ENCODE results near the gene FAM3C. TPM values are rescaled to one million over a fixed set of nuclear protein-coding genes. Genes with fewer than 3 reads are reported as not detected.

Gene FAM3C
- total and polyA plus RNA-seq, 4 donors: 16.5 to 32.3 (median 22.5) TPM

DNA sequence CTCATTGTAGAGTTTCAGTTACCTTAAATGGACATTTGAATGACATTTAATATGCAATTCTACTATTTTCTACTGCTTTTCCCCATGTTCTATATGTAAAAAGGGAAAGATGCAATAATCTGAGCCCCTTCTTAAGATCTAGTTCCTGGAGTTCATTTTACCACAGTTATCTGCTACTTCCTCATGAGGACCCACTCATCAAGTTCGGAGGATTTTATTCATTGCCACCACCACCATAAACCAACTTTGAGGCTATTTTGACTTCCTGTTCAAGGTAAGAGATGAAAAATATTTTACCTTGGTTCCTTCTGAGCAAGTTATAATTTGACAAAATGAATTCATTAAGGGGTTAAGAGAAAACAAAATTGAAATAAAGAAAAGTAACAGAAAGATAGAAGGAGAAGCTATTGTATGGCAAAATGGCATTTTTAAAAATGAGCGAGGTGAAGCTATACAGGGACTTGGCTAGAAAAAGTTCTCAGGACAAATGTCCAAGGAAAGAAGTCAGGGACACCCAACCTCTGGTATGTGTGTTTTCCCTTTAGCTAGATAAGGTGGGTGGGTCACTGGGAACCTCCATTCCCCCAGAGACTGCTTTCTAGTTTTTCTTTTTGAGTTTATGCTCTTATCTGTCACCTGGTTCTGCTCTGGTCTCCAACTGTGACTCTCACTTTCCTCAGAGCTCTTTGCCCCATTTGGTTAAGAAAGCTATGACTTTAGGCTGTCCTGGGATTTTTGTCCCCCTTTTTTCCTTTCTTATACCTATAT, 14.9 kb upstream of the FAM3C start (continued):
- TF ChIP-seq MAX (IDR thresholded peaks at IDR 0.05) (no peak), FOXA2 (IDR thresholded peaks at IDR 0.05) (no peak)

DNA sequence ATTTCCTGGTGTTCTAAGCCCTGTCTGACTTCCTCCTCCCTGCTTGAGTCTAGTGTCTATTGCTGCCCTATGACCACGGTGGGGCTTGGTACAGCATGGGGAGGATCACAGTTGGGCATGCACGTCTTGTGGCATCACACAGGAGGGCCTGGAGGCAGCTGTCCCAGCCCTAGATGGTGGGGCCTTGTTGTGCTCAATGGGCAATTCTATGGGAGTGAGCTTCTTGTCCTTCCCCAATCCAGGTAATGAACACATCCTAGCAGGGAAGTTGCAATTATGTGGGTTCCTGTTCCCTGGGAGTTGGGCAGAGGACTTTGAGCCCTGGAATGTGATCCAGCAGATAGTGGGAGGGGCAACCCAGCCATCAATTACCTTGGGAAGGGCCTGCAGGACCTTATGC, 10.8 kb upstream of the FAM3C start:
- 78% methylated on average over 2 of the region's 2 CpGs for WGBS
- Histone ChIP-seq H3K9ac (ENCODE audit: low read depth in 1 of 2, low read length in 2 of 2) (no peak overlapping the region), H3K9me3 (ENCODE audit: control insufficient read depth in 4 of 4, low read length in 3 of 4) (no peaks in the 10 kb centered on the region), H3K4me3 (ENCODE audit: low read depth in 1 of 3, low read length in 3 of 3) (no peak overlapping the region), H3K4me1 (ENCODE audit: control insufficient read depth in 4 of 4, insufficient read depth in 4 of 4, low read length in 3 of 4) (no peaks in the 10 kb centered on the region), H3K36me3 (ENCODE audit: control insufficient read depth in 4 of 4, insufficient read depth in 3 of 4, low read depth in 1 of 4, low read length in 3 of 4) (no peaks in the 10 kb centered on the region), H3K27ac (ENCODE audit: low read depth in 1 of 2, low read length in 2 of 2) (no peak overlapping the region), H3K27me3 (ENCODE audit: control insufficient read depth in 4 of 4, insufficient read depth in 4 of 4, low read length in 3 of 4) (no peaks in the 10 kb centered on the region)
- DNase-seq (ENCODE audit: low spot score): no peak
- peak; percentile 13 to 25 for TF ChIP-seq HNF4A (conservative IDR thresholded peaks at IDR 0.05)
- TF ChIP-seq, protein P1, sequence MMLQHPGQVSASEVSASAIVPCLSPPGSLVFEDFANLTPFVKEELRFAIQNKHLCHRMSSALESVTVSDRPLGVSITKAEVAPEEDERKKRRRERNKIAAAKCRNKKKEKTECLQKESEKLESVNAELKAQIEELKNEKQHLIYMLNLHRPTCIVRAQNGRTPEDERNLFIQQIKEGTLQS (IDR thresholded peaks at IDR 0.05): no peak

- no peak overlapping the region for H3K9ac ChIP-seq (ENCODE audit: low read depth in 1 of 2, low read length in 2 of 2)
- no peak overlapping the region for H3K27ac ChIP-seq (ENCODE audit: low read depth in 1 of 2, low read length in 2 of 2)
- no peaks in the 10 kb centered on the region for H3K4me1 ChIP-seq (ENCODE audit: control insufficient read depth in 4 of 4, insufficient read depth in 4 of 4, low read length in 3 of 4)
- H3K9me3 ChIP-seq (ENCODE audit: control insufficient read depth in 4 of 4, low read length in 3 of 4): no peaks in the 10 kb centered on the region
- 88% methylated on average over 5 of the region's 5 CpGs for WGBS
- H3K4me3 ChIP-seq (ENCODE audit: low read depth in 1 of 3, low read length in 3 of 3): no peak overlapping the region
- TF ChIP-seq GABPA (IDR thresholded peaks at IDR 0.05 in 1 of 2, conservative IDR thresholded peaks at IDR 0.05 in 1 of 2): no peak
- TF ChIP-seq FOXA2 (IDR thresholded peaks at IDR 0.05): no peak
- no peak for TF ChIP-seq FOXA1 (IDR thresholded peaks at IDR 0.05)
- TF ChIP-seq, protein P2, sequence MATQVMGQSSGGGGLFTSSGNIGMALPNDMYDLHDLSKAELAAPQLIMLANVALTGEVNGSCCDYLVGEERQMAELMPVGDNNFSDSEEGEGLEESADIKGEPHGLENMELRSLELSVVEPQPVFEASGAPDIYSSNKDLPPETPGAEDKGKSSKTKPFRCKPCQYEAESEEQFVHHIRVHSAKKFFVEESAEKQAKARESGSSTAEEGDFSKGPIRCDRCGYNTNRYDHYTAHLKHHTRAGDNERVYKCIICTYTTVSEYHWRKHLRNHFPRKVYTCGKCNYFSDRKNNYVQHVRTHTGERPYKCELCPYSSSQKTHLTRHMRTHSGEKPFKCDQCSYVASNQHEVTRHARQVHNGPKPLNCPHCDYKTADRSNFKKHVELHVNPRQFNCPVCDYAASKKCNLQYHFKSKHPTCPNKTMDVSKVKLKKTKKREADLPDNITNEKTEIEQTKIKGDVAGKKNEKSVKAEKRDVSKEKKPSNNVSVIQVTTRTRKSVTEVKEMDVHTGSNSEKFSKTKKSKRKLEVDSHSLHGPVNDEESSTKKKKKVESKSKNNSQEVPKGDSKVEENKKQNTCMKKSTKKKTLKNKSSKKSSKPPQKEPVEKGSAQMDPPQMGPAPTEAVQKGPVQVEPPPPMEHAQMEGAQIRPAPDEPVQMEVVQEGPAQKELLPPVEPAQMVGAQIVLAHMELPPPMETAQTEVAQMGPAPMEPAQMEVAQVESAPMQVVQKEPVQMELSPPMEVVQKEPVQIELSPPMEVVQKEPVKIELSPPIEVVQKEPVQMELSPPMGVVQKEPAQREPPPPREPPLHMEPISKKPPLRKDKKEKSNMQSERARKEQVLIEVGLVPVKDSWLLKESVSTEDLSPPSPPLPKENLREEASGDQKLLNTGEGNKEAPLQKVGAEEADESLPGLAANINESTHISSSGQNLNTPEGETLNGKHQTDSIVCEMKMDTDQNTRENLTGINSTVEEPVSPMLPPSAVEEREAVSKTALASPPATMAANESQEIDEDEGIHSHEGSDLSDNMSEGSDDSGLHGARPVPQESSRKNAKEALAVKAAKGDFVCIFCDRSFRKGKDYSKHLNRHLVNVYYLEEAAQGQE (IDR thresholded peaks at IDR 0.05): no peak
- no peak for TF ChIP-seq SP1 (IDR thresholded peaks at IDR 0.05)
- no peak for TF ChIP-seq JUND (IDR thresholded peaks at IDR 0.05)
- no peak for TF ChIP-seq RXRA (IDR thresholded peaks at IDR 0.05)
- no peak for TF ChIP-seq MAX (IDR thresholded peaks at IDR 0.05)
- TF ChIP-seq, protein P1 (IDR thresholded peaks at IDR 0.05): no peak
- TF ChIP-seq CTCF (IDR thresholded peaks at IDR 0.05; ENCODE audit: low read depth, low read length, missing input control): no peak
- no peak for TF ChIP-seq RAD21 (IDR thresholded peaks at IDR 0.05)
- no peak for TF ChIP-seq HNF4A (conservative IDR thresholded peaks at IDR 0.05)
- no peak for TF ChIP-seq ZBTB33 (IDR thresholded peaks at IDR 0.05)
- no peak for TF ChIP-seq TAF1 (conservative IDR thresholded peaks at IDR 0.05)
- no peak for TF ChIP-seq EGR1 (IDR thresholded peaks at IDR 0.05; ENCODE audit: low read depth in 2 of 2)
- no peak for TF ChIP-seq HNF4G (IDR thresholded peaks at IDR 0.05)
- TF ChIP-seq NR2F2 (IDR thresholded peaks at IDR 0.05): no peak
- TF ChIP-seq YY1 (IDR thresholded peaks at IDR 0.05): no peak
- no peaks in the 10 kb centered on the region for H3K27me3 ChIP-seq (ENCODE audit: control insufficient read depth in 4 of 4, insufficient read depth in 4 of 4, low read length in 3 of 4)
- no peaks in the 10 kb centered on the region for H3K36me3 ChIP-seq (ENCODE audit: control insufficient read depth in 4 of 4, insufficient read depth in 3 of 4, low read depth in 1 of 4, low read length in 3 of 4)
- DNase-seq (ENCODE audit: low spot score): no peak
These were observed 10.4 kb upstream of the FAM3C start for GRCh38 chr7:121406461-121406860.
